ENCODE results near the gene SNX30.

GRCh38 chr9:112777914-112778313 is 27.4 kb downstream of the SNX30 start:
- no peak for TF ChIP-seq ZNF274 (IDR thresholded peaks at IDR 0.05; ENCODE audit: low read depth, low read length)
- no peak for TF ChIP-seq SUZ12 (IDR thresholded peaks at IDR 0.05; ENCODE audit: extremely low read depth, insufficient read depth, insufficient read length)
- TF ChIP-seq YY1 (IDR thresholded peaks at IDR 0.05; ENCODE audit: insufficient read depth, insufficient read length) = no peak
